Measurements from ENCODE around the gene ZFPM1. TPM values are rescaled to one million over a fixed set of nuclear protein-coding genes. Genes with fewer than 3 reads are reported as not detected.

ZFPM1 gene
- total RNA-seq, 1 experiment from 2014 or later = 14.6 TPM

DNA sequence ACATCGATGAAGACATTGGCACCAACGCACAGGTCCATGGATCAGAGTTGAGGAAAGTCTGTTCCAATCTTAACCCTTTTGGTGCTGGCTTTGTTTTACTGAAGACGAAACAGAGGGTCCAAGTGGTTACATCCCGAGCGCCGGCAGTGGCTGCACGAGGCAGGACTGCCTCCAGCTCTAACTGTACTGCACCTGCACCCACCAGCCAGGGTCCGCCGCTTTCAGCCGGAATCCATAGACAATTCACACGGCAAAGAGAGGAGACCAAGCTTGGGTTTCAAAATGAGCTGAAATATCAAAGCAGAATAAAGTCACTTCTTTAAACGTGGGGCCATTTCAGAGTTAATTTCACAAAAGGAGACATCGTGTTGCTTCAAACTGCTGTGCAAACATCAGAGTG is 95.9 kb downstream of the ZFPM1 start:
- H3K9me3 ChIP-seq (ENCODE audit: control insufficient read depth in 1 of 2, insufficient read depth in 1 of 2, low read depth in 1 of 2, low read length in 2 of 2) = peaks cover 0 to 4% of the 10 kb centered on the region in 2 experiments; a peak in 2 of 4 replicates
- no peaks in the 10 kb centered on the region for H3K79me2 ChIP-seq (ENCODE audit: insufficient read depth, low read length)
- no peak overlapping the region for H2AFZ ChIP-seq (ENCODE audit: low read depth, low read length, poor library complexity, severe bottlenecking)
- no peaks in the 10 kb centered on the region for H3K9me2 ChIP-seq (ENCODE audit: insufficient read depth)
- no peak overlapping the region for H3K4me2 ChIP-seq (ENCODE audit: low read length)
- no peak overlapping the region for H3K4me3 ChIP-seq (replicated peaks in 1 of 2; ENCODE audit: low read depth in 1 of 2, low read length in 2 of 2)
- no peak for ATAC-seq
- ChIA-PET RAD21 (ENCODE audit: low non-redundant PET in 1 of 2, low total read pairs in 2 of 2, uncharacterized antibody in 2 of 2, unreplicated experiment in 2 of 2) (no interaction called here), POLR2A (no interaction called here), CTCF (interaction anchor here (0.6 kb wide), 1 partner anchor 10 kb away, joined by 3 read pairs; no protein-coding TSS in a partner anchor)
- H3K4me1 ChIP-seq (ENCODE audit: control insufficient read depth in 1 of 2, insufficient read depth in 2 of 2, low read length in 2 of 2) = no peaks in the 10 kb centered on the region
- TF ChIP-seq, protein P1, sequence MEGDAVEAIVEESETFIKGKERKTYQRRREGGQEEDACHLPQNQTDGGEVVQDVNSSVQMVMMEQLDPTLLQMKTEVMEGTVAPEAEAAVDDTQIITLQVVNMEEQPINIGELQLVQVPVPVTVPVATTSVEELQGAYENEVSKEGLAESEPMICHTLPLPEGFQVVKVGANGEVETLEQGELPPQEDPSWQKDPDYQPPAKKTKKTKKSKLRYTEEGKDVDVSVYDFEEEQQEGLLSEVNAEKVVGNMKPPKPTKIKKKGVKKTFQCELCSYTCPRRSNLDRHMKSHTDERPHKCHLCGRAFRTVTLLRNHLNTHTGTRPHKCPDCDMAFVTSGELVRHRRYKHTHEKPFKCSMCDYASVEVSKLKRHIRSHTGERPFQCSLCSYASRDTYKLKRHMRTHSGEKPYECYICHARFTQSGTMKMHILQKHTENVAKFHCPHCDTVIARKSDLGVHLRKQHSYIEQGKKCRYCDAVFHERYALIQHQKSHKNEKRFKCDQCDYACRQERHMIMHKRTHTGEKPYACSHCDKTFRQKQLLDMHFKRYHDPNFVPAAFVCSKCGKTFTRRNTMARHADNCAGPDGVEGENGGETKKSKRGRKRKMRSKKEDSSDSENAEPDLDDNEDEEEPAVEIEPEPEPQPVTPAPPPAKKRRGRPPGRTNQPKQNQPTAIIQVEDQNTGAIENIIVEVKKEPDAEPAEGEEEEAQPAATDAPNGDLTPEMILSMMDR (IDR thresholded peaks at IDR 0.05 in 2 of 3, conservative IDR thresholded peaks at IDR 0.05 in 1 of 3; ENCODE audit: borderline replicate concordance in 1 of 3, insufficient read depth in 1 of 3, low read depth in 2 of 3, low read length in 2 of 3) = no peak
- TF ChIP-seq EZH2 (IDR thresholded peaks at IDR 0.05) (no peak), YY1 (IDR thresholded peaks at IDR 0.05; ENCODE audit: extremely low read depth, insufficient replicate concordance, low read depth, low read length) (no peak), JUND (IDR thresholded peaks at IDR 0.05) (no peak), POLR2AphosphoS5 (IDR thresholded peaks at IDR 0.05; ENCODE audit: low read depth, low read length) (no peak), SRF (IDR thresholded peaks at IDR 0.05; ENCODE audit: low read depth) (no peak), SP1 (IDR thresholded peaks at IDR 0.05; ENCODE audit: low read depth) (no peak), RAD21 (IDR thresholded peaks at IDR 0.05; ENCODE audit: low read depth) (no peak), CEBPB (IDR thresholded peaks at IDR 0.05; ENCODE audit: low read depth) (no peak), EZH2phosphoT487 (IDR thresholded peaks at IDR 0.05; ENCODE audit: borderline replicate concordance) (no peak), ELF1 (IDR thresholded peaks at IDR 0.05; ENCODE audit: borderline replicate concordance, low read depth) (no peak)
- TF ChIP-seq, protein P2, sequence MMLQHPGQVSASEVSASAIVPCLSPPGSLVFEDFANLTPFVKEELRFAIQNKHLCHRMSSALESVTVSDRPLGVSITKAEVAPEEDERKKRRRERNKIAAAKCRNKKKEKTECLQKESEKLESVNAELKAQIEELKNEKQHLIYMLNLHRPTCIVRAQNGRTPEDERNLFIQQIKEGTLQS (IDR thresholded peaks at IDR 0.05) = no peak
- TF ChIP-seq, protein P3, sequence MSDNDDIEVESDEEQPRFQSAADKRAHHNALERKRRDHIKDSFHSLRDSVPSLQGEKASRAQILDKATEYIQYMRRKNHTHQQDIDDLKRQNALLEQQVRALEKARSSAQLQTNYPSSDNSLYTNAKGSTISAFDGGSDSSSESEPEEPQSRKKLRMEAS (IDR thresholded peaks at IDR 0.05) = no peak
- intact Hi-C loops (cut with micrococcal nuclease) = no loop called here
- H3K27me3 ChIP-seq (ENCODE audit: insufficient read depth, low read length) = peaks cover 21% of the 10 kb centered on the region; the same call in 1 of the 2 replicates
- BruUV-seq (replicated peaks) = no TSS peak
- no peak overlapping the region for H3K27ac ChIP-seq (ENCODE audit: low read depth, low read length)
- no peak overlapping the region for H3K9ac ChIP-seq (ENCODE audit: low read length)
- H4K20me1 ChIP-seq (ENCODE audit: insufficient read depth) = no peaks in the 10 kb centered on the region
- DNase-seq (ENCODE audit: low read depth, low spot score) = no peak
- H3K36me3 ChIP-seq (ENCODE audit: control insufficient read depth in 1 of 2, insufficient read depth in 2 of 2, low read length in 2 of 2) = no peaks in the 10 kb centered on the region

Measured in HCT116 (cell line).